Hematopoietic multipotent progenitor cell treated with erythropoietin and hydrocortisone succinate and interleukin-3 and kit ligand, for 8 days (in vitro differentiated cells): Measurements from ENCODE around the gene DCAF8.

Experiments used
- DNase-seq: peaks from one replicate; pipeline ENCODE4 v3.0.0-alpha.2; 2015

DCAF8 gene

DNA sequence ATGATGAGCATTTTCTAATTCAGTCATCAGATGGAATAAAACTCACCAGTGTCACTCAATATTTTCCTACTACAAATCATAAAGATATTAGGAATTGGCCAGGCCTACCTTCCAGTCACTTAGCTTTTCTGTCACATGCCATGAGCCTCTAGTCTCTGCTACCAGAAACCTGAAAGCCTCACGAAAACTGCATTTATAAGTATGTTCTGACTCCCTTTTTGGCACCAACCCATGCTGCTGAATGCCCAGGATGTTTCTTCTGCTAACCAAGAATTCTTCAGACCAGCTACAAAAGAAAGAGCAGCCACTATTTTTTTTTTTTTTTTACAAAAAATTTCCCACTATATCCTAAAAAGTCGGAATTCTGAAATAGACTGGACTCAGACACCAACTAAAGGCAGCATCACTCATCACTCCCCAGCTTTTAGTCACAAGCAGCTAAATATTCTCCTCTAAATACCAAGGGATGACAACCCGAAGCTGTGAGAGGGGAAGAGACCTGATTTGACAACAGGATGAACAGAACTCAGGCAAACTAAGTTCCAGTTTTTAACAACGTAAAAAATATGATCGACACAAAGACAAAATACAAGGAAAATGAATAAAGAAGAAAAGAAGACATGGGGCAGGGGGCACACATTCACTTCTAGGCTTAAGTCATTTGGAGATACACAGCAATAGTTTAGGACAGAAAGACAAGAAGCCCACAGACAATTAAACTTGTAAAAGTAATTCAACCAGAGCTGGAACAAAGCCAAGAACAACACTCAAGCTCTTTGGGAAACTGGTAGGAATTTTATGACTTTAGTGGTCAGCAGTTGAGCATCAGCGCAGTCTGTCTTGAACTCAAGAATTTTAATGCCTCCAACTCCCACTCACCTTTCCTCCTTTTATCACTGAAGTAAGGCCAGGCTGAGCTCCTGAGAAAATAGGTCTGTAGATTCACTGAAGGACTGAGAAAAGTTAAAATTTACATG, 1.7 kb downstream of the DCAF8 start:
- DNase-seq = peak; percentile 29

DNA sequence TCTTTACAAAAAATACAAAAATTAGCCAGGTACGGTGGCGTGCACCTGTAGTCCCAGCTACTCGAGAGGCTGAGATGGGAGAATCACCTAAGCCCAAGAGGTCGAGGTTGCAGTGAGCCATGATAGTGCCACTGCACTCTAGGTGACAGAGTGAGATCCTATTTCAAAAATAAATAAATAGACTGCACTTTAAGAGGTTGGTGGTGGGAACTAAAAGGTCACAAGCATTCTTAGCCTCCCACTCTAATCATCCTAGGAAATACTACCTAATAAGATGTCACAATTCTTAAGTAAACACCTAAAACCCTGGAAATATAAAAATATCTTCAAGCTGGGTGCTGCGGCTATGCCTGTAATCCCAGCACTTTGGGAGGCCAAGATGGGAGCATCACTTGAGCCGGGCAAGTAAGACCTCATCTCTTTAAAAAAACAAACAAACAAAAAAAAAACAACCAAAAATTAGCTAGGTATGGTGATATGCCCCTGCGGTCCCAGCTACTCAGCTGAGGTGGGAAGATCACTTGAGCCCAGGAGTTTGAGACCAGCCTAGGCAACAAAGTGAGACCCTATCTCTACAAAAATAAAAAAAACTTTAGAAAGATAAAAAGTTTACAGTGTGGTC, 4.1 kb downstream of the DCAF8 start:
- no peak for DNase-seq

DNA sequence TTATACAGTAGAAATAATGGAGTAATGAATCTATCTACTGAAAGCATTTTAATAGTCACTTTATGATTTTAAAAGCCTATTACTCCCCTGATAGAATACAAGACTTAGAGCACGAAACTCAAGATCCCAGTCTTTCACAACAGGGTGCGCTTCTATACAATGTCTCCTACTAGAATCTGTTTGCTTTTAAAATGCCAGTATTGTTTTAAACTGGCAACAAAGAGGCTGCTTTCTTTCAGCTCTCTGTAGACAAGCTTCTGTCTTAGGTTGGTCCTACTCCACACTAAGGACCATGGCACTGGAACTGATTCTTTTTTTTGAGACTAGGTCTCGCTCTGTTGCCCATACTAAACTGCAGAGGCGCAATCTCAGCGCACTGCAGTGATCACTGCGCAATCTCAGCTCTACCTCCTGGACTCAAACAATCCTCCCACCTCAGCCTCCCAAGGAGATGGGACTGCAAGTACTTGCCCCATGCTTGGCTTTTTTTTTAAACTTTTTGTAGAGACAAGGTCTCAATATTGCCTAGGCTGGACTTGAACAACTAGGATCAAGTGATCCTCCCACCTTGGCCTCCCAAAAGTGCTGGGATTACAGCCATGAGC, 4.8 kb downstream of the DCAF8 start:
- no peak for DNase-seq

DNA sequence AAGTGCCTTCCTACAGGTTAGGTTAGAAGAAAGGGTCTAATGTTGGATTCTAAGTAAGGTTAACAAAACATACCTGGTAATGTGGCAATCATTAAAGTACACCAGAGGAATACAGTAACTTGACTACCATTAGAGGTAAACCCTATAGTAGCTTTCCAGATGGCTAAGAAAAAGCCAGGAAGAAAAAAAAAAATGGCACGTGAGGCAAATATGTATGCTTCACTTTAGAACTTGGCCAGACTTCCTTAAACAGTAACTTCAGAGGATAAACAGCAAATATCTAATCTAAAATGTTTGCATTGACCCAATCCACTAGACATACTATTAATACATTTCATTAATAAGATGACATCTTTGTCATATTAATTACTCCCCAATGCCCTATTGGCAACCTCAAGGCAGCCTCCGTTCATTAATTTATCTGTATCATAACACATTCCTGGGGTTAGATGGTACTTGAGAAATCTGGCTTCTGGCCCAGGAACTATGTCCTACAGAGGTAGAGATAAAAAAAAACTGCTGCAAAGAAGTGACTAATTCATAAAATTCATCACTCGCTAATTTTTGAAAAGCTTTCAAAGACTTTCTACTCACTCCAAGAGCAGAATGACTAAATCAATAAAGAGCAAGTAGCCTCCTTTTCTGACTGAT, 5.8 kb downstream of the DCAF8 start:
- DNase-seq = peak; percentile 93

DNA sequence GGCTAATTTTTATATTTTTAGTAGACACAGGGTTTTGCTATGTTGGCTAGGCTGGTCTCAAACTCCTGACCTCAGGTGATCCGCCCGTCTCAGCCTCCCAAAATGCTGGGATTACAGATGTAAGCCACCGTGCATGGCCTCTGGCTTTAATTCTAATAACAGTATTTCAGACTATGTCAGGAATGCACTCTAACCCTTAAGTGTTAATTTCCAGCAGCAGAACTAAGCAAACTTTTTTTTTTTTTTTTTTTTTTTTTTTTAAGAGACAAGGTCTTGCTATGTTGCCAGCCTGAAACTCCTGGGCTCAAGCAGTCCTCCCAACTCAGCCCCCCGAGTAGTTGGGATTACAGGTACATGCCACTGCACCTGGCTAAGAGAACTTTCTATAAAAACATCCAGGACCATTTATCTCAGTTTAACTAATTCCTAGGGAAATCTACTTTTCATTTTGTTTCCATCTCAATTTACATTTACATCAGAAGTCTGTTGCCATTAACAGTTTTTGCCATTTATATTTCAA, 6.5 kb downstream of the DCAF8 start:
- DNase-seq = no peak

DNA sequence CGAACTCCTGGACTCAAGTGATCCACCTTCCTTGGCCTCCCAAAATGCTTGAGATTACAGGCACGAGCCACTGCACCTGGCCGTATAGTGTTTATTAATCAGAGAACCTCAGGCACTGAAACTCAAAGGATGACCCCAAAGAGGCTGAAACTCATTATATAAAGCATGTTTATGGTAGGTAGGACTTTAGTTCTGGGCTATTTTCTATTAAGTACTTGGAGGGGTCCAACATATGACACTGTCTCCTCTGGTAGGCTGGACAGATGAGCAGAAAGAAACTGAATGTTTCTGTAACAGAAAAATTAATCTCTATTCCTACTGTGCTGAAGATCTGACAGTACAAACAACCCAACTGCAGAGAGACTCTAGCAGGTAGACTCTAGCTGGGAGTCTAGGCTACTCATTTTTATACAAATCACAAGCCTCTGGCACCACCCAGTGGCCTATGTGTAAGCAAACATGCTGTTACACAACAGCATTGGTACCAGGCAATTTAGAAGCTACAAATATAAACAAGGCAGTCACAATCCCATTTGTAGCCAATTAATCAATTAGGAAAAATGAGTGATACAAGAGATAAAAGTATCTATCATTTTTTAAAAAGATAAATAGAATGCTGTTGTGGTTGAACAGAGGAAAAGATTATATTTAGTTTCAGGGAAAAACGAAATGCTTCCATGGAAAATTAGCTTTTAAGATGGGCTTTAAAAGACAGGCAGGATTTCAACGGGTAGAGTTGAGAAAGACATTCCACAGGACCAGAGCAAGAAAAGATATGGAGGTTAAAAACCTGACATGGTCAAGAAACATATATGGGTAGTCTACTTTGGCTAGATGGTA, 10.4 kb downstream of the DCAF8 start:
- peak; percentile 84 for DNase-seq

DNA sequence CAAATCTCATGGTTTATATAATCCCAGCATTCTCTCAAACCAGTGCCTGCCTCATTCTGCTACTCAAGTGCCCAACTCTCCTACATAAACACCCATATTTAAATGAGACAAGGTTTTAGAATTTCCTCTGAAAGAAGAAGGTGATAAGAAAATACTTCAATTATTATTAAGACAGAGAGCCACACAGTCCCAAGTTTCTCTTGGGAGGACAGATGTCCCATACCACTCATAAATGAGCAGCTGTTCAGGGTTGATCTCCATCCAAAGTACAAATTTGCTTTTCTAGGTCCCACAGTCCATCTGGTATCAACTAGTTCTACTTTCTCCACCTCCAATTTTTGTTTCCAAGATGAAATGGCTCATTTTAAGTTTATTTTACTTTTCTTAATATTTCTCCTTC, 11.3 kb downstream of the DCAF8 start:
- DNase-seq = no peak

DNA sequence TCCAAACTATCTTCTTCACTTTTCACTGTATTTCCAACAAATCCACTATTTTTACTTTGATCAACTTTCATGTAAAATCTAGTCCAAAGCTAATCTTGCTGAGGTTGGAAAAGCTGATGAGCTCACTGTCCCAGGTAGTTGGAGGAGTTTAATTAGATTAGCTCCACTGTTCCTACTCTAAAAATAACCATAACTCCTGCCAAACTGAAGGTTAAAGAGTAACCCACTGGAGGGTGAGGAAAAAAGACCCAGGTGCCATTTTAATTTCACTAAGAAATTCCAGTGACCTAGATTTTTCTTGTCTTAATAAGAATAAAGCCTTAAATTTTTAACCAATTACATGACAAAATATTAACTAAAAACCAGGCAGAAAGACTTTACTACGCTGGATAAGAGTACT, 15.3 kb downstream of the DCAF8 start:
- no peak for DNase-seq

DNA sequence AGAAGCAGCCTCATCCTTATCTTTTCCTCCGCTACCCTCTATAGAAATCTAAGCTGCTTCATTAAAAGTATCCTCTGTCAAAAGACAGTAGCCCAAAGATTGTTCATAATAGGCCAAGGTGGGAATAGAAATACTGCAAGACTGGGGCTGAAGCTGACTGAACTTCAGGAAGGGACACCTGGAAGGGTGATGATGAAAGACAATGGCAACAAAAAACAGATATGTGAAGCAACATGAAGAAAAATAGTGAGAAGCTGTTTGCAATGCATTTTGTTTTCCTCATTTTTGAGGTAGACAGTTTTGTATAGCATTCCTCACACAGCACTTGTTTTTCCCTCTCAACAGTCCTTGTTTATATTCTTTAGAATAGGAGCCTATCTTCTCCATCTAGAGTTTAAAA, 16.9 kb downstream of the DCAF8 start:
- no peak for DNase-seq

DNA sequence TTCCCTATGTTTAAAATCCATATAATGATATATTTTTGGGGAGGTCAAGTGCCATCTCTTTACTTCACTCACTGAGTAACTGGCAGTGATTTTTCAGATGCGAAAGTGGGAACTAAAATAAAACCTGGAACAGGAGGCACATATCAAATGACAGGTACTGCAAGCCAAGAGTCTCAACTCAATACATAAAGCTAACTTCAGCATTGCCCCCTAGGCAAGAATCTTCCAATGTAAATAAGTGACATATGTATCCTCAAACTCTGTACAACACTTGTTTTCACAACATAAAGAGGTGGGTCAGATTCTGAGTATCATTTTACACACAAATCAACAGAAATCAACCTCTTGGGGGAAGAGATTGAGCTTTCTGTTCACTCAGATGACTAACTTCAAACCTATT, 18.1 kb downstream of the DCAF8 start:
- no peak for DNase-seq

DNA sequence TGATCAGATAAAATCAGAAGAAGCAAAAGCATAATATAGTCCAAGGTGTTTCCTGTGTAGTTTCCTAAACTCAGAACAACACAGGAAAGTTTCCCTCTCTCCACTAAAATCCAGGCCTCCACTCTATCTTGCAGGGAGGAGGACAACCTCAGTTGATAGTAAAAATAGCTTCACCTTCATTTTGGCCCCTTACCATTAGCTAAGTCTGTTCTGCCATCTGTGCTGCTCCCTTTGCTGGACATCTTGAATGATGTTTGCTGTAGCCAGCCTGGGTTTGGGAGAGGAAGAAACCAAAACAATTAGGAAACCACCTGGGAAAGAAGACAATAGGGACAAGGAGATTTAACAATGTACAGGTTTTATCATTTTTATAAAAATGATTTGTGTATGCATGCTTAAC, 18.6 kb downstream of the DCAF8 start:
- no peak for DNase-seq

DNA sequence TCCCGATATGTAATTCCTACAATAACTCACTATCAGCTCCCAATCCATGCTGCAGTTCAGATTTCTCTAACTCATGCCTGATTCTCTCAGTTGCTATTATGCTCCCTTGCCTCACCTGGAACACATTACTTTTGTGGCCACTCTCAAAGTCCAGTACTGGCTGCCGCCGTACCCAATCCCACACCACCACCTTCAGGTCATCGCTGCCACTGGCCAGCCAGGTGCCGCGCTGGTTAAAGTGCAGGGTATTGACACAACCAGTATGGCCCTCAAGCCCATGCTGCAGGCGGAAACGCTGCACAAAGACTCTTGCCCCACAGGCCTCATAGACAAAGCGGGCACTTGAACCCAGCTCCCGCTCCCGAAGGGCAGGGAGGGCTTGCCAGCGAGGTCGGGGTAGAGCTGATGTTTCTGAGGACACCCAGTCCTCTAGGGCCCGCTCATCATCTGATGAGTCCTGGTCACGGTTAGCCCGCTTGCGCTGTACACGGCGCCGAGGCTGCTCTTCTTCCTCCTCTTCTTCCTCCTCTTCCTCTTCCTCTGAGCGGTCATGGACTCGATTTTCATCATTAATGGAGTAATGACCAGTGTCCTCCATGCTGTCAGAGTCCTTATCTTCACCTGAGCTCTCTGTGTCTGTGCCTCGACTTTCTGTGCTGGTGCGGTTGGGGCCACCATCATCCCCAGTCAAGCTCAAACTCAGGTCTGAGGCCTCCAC, 22.6 kb downstream of the DCAF8 start:
- DNase-seq = no peak

DNA sequence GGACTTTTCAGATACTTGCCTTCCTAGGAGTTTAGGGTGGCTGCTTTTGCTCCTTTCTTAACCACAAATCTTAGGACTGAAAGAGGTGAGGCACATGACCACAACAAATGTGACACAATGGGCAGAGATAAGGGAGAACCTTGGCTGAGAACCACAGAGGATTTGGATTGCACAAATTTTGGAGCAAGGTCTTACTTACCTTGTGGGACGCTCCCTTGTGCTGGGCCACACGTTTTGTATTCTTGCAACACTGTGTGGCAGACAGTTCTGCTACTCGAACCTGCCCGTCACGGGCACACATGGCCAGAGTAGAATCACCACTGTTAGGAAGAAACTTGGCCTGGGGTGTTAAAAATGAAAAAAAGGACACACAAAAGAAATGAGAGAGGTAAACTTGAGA, 23.9 kb downstream of the DCAF8 start:
- peak; percentile 32 for DNase-seq

DNA sequence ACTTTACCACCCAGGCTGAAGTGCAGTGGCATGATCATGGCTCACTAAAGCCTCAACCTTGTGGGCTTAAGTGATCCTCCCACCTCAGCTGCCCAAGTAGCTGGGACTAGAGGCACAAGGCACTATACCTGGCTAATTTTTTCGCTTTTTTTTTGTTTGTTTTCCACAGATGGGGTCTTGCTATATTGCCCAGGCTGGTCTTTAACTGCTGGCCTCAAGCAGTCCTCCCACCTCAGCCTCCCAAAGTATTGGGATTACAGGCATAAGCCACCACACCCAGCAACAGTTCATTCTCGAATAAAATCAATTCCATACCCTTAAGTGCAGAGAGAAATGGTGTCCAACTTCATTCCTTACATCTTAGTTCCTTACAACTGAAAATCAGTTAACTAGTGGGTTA, 24.8 kb downstream of the DCAF8 start:
- DNase-seq = no peak

DNA sequence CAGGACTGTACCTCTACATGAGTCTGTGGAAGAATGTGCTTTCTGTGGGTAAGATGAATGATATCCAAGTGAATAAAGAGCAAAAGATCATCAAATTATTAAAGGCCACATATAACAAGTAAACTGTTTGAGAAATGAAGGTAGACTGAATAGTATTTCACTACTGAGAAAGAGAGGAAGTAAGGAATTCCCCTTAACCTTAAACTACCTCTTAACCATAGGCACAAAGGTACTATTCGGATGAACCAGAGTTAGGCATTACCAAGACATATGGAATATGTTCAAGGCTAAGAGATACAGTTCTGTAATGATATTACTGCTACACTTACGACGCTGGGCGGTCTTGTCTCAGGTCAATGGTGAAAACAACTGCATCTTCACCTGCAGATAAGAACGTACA, 25.5 kb downstream of the DCAF8 start:
- DNase-seq = no peak

DNA sequence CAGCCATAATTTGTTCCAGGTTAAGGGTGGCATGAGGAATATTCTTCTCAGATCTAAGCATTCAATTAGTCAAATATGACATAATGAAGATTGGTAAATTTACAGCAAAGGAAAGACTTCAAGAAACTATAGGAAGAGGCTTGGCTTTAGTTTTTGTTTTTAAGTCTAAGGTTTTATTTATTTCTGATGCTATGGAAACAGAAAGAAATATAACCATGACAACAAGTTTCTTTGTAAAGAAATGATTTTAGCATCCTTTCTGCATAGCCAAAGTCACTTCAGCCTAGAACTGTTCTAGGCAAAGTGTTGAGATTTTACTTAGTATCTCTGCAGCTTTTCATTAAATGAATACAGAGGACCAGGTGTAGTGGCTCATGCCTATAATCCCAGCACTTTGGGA, 29.4 kb downstream of the DCAF8 start:
- no peak for DNase-seq

DNA sequence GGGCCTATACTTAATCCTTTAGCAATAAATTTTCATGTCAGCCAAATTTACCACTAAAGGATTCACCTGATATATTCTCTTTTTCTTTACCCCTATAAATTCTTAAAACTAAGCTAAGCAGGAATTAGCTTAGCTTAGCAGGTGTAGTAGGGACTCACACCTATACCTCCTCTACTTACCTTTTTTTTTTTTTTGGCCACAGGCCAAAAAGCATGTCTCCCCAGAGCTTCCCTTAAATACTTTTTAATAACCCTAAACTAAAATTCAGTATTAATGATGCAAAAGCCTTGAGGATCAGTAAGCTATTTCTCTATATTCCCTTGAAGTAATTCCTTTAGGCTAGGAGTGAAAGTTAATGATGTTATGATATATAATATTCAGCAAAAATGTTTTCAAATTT, 33.9 kb downstream of the DCAF8 start:
- no peak for DNase-seq

DNA sequence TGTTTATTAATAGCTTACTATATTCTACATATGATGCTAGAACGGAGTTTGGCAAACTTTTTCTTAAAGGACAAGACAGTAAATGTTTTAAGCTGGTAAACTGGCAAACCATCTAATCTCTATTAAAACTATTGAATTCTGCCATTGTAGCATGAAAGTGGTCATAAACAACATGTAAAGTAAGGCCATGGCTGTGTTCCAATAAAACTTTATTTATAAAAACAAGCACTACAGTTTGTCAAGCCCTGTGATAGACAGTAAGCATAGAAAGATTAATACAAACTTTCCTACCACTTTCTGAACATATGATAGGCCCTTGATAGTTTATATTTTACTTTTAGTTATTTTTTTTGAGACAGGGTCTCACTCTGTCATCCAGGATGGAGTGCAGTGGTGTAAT, 34.8 kb downstream of the DCAF8 start:
- no peak for DNase-seq

DNA sequence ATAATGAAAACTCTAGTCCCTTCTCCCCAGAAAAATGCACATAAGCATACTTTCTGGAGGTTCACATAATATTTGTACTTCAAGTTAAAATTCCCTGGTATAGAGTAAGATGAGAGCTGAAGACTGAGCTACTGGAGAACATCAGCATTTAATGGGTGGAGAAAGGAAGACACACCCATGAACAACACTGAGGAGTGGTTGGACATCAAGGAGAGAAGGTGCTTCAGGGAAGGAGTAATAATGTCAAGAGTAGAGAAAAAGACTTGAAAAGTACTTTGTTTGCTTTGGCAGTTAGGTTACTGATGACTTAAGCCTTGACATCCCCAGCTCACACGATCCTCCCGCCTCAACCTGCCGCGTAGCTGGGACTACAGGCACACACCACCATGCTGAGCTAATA, 35.3 kb downstream of the DCAF8 start:
- no peak for DNase-seq

DNA sequence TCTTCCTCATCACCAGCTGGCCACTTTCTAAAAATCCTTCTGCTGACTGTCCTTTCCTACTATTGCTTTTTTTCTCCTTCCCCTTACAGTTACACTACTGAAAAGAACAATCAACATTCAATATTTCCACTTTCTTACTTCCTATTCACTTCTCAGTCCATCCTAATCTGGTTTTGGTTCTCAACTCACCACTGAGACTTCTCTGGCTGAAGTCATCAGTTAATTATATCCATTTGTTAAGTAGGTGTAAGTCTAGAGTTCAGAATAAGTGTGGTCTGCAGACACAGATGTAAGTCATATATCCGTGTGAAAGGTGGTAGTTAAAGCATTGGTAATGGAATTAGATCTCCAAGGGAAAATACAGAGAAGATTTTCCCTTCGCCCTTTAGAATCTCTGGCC, 35.7 kb downstream of the DCAF8 start:
- no peak for DNase-seq

DNA sequence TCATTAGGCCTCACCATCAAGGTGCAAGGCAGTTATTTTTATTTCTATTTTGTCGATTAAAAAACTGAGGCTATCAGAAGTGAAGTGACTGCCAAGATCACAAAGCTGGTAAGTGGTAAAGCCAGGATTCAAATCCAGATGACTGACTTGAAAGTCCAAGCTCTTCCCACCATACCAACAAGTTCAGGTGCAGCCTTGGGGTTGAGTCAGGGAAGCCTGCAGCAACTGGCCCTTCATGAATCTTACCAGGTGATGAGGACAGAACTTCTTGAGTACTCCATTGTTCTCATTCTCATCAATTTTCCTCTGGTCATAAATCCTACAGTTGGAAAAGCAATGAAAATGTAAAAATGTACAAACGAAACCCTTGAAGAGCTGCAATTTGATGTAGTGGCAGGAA, 37.0 kb downstream of the DCAF8 start:
- no peak for DNase-seq

DNA sequence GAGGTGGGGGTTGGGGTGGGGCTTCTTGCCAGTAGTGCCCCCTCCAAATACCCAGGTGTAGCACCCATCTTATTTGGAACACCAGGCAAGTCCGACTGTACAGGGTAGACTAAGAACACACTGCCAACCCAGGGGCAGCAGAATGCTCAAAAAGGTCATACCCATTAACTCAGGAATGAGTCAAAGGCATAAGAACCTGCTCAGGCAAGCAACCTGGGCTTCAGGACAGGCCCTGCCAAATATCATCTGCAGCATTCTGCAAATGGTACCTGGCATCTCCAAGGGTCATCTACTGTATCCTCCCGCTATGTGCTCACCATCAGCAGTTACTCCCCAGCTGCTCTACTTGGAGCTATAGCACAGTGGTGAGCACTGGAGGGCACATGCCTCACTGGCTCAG, 37.7 kb downstream of the DCAF8 start:
- DNase-seq = no peak
